Liver (tissue), 9 donors: ENCODE results near the gene SLC2A5. TPM values are rescaled to one million over a fixed set of nuclear protein-coding genes. Genes with fewer than 3 reads are reported as not detected.

Experiments used
- DNase-seq: peaks from one replicate; pipeline ENCODE4 v3.0.0-alpha.2; 2017; ENCODE audit warnings: low spot score
- H3K27ac ChIP-seq, 2 donors: one replicate each; pipeline ENCODE4 v1.7.0; 2013; ENCODE audit warnings: inconsistent platforms in 2 of 2, low read length in 2 of 2, control low read depth in 1 of 2, low read depth in 1 of 2, mild to moderate bottlenecking in 1 of 2
- H3K27me3 ChIP-seq, 4 donors: one replicate each; pipeline versions ENCODE4 v1.6.1 to v1.7.0; 2013; ENCODE audit warnings: low read length in 3 of 4, inconsistent platforms in 1 of 4, mild to moderate bottlenecking in 1 of 4, moderate library complexity in 1 of 4; ENCODE audit not compliant: control insufficient read depth in 4 of 4, insufficient read depth in 4 of 4
- H3K36me3 ChIP-seq, 4 donors: one replicate each; pipeline versions ENCODE4 v1.6.1 to v1.7.0; 2013; ENCODE audit warnings: low read length in 3 of 4, mild to moderate bottlenecking in 3 of 4, low read depth in 1 of 4, moderate library complexity in 1 of 4; ENCODE audit not compliant: control insufficient read depth in 4 of 4, insufficient read depth in 3 of 4
- H3K4me1 ChIP-seq, 4 donors: one replicate each; pipeline versions ENCODE4 v1.6.1 to v1.7.0; 2013; ENCODE audit warnings: low read length in 3 of 4, mild to moderate bottlenecking in 3 of 4, moderate library complexity in 1 of 4; ENCODE audit not compliant: control insufficient read depth in 4 of 4, insufficient read depth in 4 of 4
- H3K4me3 ChIP-seq, 3 donors: one replicate each; pipeline versions ENCODE4 v1.6.1 to v1.7.0; 2013; ENCODE audit warnings: low read length in 3 of 3, control low read depth in 1 of 3, low read depth in 1 of 3, mild to moderate bottlenecking in 1 of 3
- H3K9ac ChIP-seq, 2 donors: one replicate each; pipeline ENCODE4 v1.7.0; 2013; ENCODE audit warnings: low read length in 2 of 2, mild to moderate bottlenecking in 2 of 2, moderate library complexity in 2 of 2, control low read depth in 1 of 2, low read depth in 1 of 2
- H3K9me3 ChIP-seq, 4 donors: one replicate each; pipeline versions ENCODE4 v1.6.1 to v1.7.0; 2013; ENCODE audit warnings: low read length in 3 of 4; ENCODE audit not compliant: control insufficient read depth in 4 of 4
- EGR1 ChIP-seq, 2 donors: IDR thresholded peaks; 2 replicates each; pipeline ENCODE4 v1.6.1; 2016 to 2018; ENCODE audit warnings: antibody characterized with exemption in 2 of 2, low read depth in 2 of 2
- FOXA1 ChIP-seq: IDR thresholded peaks from 2 replicates; pipeline ENCODE4 v1.6.1; 2016; ENCODE audit warnings: antibody characterized with exemption
- FOXA2 ChIP-seq: IDR thresholded peaks from 2 replicates; pipeline ENCODE4 v1.6.1; 2016; ENCODE audit warnings: antibody characterized with exemption
- GABPA ChIP-seq, 2 donors: IDR thresholded peaks in 1 of 2; conservative IDR thresholded peaks in 1 of 2; 2 replicates each; pipeline ENCODE4 v1.6.1; 2016; ENCODE audit warnings: antibody characterized with exemption in 2 of 2, mild to moderate bottlenecking in 1 of 2, moderate library complexity in 1 of 2
- HNF4A ChIP-seq, 2 donors: conservative IDR thresholded peaks; 2 replicates each; pipeline ENCODE4 v1.6.1; 2016; ENCODE audit warnings: antibody characterized with exemption in 2 of 2, mild to moderate bottlenecking in 2 of 2
- HNF4G ChIP-seq: IDR thresholded peaks from 2 replicates; pipeline ENCODE4 v1.6.1; 2016; ENCODE audit warnings: antibody characterized with exemption
- JUND ChIP-seq, 2 donors: IDR thresholded peaks; 2 replicates each; pipeline ENCODE4 v1.6.1; 2016; ENCODE audit warnings: antibody characterized with exemption in 2 of 2
- NR2F2 ChIP-seq: IDR thresholded peaks from 2 replicates; pipeline ENCODE4 v1.6.1; 2016; ENCODE audit warnings: antibody characterized with exemption
- RAD21 ChIP-seq, 2 donors: IDR thresholded peaks; 2 replicates each; pipeline ENCODE4 v1.6.1; 2016; ENCODE audit warnings: antibody characterized with exemption in 2 of 2, mild to moderate bottlenecking in 2 of 2
- RXRA ChIP-seq, 2 donors: IDR thresholded peaks; 2 replicates each; pipeline ENCODE4 v1.6.1; 2017 to 2018; ENCODE audit warnings: antibody characterized with exemption in 2 of 2, mild to moderate bottlenecking in 1 of 2
- SP1 ChIP-seq: IDR thresholded peaks from 2 replicates; pipeline ENCODE4 v1.6.1; 2018; ENCODE audit warnings: antibody characterized with exemption, mild to moderate bottlenecking
- TAF1 ChIP-seq: conservative IDR thresholded peaks from 2 replicates; pipeline ENCODE4 v1.6.1; 2016; ENCODE audit warnings: antibody characterized with exemption, mild to moderate bottlenecking
- YY1 ChIP-seq: IDR thresholded peaks from 2 replicates; pipeline ENCODE4 v1.6.1; 2016; ENCODE audit warnings: antibody characterized with exemption, mild to moderate bottlenecking
- WGBS: extraction: QIAGEN DNeasy Blood & Tissue Kit; methylation state at CpG from one replicate; pipeline ENCODE4 v1.1.7; 2013; 5-methylcytosine and 5-hydroxymethylcytosine counted together
- polyA plus RNA-seq, 2 donors: library from polyadenylated mRNA; stranded (reverse) in 1 of 2; unstranded in 1 of 2; fragments of 200-250 nt in 1 of 2; fragments of >200 nt in 1 of 2; fragmentation: Nextera tagmentation in 1 of 2; extraction: Ambion mirVana in 1 of 2; gene quantifications; one replicate each; pipeline versions ENCODE4 v1.2.1 to v1.2.3, GENCODE V29; 2013 to 2015
- total RNA-seq, 2 donors: library from RNA; depleted of rRNA; stranded (reverse); fragments of >200 nt; gene quantifications; one replicate each; pipeline ENCODE4 v1.2.3, GENCODE V29; 2014
- TF ChIP-seq, protein P1 (sequence below): IDR thresholded peaks from 2 replicates; pipeline ENCODE4 v1.6.1; 2016; ENCODE audit warnings: antibody characterized with exemption
- TF ChIP-seq, protein P2 (sequence below): IDR thresholded peaks from 2 replicates; pipeline ENCODE4 v1.6.1; 2016; ENCODE audit warnings: antibody characterized with exemption
- TF ChIP-seq, protein P3 (sequence below): IDR thresholded peaks from 2 replicates; pipeline ENCODE4 v1.6.1; 2016; ENCODE audit warnings: antibody characterized with exemption, mild to moderate bottlenecking
- TF ChIP-seq, protein P4 (sequence below): IDR thresholded peaks from 2 replicates; pipeline ENCODE4 v1.6.1; 2016; ENCODE audit warnings: antibody characterized with exemption
- TF ChIP-seq, protein P5 (sequence below): fragments of 150-350 bp; IDR thresholded peaks from 2 replicates; pipeline ENCODE4 v1.5.1; 2017; ENCODE audit warnings: improper control_type of control experiment, low read depth, low read length; ENCODE audit not compliant: missing input control
- donor health status: healthy.
- donor health status: healthy.
- donor health status: healthy.
- donor health status: healthy.
- donor health status: healthy.

Gene SLC2A5
- total and polyA plus RNA-seq, 4 donors, result 0.07 to 1.6 (median 0.13) TPM

DNA sequence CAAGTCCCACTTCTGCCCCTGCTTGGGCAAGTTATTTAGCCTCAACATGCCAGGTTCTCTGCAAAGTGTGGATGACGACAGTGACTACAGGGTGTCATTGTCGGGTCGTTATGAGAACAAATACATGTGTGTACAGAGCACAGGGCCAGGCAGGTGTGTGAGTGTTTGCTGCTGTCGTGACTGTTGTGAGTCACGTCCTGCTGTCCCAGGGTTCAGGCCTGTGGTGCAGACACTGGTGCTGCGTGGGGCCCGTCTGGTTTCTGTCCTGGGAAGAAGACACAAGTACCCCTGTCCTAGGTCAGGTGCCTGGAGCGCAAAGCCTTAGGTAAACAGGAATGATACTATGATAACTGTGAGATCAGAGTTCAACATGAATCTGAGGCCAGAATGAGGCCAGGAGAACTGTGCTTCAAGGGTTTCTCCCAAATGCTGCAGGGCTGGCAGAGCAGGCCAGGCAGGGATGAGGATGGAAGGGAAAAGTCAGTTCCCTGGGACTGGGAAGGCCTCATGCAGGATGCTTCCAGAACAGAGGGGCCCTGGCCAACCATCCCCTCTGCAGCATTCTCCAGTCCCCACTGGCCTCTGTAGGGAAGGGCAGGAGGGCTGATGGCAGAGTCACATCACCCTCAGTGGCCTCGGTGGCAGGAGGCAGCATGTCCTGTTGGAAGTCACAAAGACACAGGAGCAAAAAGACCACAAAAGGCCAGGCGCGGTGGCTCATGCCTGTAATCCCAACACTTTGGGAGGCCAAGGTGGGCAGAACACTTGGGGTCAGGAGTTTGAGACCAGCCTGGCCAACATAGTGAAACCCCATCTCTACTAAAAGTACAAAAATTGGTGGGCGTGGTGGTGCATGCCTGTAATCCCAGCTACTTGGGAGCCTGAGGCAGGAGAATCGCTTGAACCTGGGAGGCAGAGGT, 43.8 kb upstream of the SLC2A5 start:
- peaks cover 9 to 16% (median 12%) of the 10 kb centered on the region in 4 donors for H3K4me1 ChIP-seq
- TF ChIP-seq RAD21 (IDR thresholded peaks at IDR 0.05) (no peak), FOXA1 (peak; percentile 95), YY1 (peak; percentile 37), SP1 (peak; percentile 78), HNF4A (conservative IDR thresholded peaks at IDR 0.05) (peak; percentile 71 to 79), EGR1 (IDR thresholded peaks at IDR 0.05; ENCODE audit: low read depth in 2 of 2) (no peak), TAF1 (no peak), HNF4G (peak; percentile 19), RXRA (IDR thresholded peaks at IDR 0.05) (peak; percentile 63 to 84), FOXA2 (peak; percentile 91), NR2F2 (no peak), JUND (IDR thresholded peaks at IDR 0.05) (peak in 1 of 2 donors; percentile 71), GABPA (IDR thresholded peaks at IDR 0.05 in 1 of 2, conservative IDR thresholded peaks at IDR 0.05 in 1 of 2) (no peak)
- TF ChIP-seq, protein P1, sequence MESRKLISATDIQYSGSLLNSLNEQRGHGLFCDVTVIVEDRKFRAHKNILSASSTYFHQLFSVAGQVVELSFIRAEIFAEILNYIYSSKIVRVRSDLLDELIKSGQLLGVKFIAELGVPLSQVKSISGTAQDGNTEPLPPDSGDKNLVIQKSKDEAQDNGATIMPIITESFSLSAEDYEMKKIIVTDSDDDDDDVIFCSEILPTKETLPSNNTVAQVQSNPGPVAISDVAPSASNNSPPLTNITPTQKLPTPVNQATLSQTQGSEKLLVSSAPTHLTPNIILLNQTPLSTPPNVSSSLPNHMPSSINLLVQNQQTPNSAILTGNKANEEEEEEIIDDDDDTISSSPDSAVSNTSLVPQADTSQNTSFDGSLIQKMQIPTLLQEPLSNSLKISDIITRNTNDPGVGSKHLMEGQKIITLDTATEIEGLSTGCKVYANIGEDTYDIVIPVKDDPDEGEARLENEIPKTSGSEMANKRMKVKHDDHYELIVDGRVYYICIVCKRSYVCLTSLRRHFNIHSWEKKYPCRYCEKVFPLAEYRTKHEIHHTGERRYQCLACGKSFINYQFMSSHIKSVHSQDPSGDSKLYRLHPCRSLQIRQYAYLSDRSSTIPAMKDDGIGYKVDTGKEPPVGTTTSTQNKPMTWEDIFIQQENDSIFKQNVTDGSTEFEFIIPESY, result no peak
- TF ChIP-seq, protein P2, sequence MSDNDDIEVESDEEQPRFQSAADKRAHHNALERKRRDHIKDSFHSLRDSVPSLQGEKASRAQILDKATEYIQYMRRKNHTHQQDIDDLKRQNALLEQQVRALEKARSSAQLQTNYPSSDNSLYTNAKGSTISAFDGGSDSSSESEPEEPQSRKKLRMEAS, result no peak
- TF ChIP-seq, protein P3, sequence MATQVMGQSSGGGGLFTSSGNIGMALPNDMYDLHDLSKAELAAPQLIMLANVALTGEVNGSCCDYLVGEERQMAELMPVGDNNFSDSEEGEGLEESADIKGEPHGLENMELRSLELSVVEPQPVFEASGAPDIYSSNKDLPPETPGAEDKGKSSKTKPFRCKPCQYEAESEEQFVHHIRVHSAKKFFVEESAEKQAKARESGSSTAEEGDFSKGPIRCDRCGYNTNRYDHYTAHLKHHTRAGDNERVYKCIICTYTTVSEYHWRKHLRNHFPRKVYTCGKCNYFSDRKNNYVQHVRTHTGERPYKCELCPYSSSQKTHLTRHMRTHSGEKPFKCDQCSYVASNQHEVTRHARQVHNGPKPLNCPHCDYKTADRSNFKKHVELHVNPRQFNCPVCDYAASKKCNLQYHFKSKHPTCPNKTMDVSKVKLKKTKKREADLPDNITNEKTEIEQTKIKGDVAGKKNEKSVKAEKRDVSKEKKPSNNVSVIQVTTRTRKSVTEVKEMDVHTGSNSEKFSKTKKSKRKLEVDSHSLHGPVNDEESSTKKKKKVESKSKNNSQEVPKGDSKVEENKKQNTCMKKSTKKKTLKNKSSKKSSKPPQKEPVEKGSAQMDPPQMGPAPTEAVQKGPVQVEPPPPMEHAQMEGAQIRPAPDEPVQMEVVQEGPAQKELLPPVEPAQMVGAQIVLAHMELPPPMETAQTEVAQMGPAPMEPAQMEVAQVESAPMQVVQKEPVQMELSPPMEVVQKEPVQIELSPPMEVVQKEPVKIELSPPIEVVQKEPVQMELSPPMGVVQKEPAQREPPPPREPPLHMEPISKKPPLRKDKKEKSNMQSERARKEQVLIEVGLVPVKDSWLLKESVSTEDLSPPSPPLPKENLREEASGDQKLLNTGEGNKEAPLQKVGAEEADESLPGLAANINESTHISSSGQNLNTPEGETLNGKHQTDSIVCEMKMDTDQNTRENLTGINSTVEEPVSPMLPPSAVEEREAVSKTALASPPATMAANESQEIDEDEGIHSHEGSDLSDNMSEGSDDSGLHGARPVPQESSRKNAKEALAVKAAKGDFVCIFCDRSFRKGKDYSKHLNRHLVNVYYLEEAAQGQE, result peak; percentile 36
- TF ChIP-seq, protein P4, sequence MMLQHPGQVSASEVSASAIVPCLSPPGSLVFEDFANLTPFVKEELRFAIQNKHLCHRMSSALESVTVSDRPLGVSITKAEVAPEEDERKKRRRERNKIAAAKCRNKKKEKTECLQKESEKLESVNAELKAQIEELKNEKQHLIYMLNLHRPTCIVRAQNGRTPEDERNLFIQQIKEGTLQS, result no peak
- TF ChIP-seq, protein P5, sequence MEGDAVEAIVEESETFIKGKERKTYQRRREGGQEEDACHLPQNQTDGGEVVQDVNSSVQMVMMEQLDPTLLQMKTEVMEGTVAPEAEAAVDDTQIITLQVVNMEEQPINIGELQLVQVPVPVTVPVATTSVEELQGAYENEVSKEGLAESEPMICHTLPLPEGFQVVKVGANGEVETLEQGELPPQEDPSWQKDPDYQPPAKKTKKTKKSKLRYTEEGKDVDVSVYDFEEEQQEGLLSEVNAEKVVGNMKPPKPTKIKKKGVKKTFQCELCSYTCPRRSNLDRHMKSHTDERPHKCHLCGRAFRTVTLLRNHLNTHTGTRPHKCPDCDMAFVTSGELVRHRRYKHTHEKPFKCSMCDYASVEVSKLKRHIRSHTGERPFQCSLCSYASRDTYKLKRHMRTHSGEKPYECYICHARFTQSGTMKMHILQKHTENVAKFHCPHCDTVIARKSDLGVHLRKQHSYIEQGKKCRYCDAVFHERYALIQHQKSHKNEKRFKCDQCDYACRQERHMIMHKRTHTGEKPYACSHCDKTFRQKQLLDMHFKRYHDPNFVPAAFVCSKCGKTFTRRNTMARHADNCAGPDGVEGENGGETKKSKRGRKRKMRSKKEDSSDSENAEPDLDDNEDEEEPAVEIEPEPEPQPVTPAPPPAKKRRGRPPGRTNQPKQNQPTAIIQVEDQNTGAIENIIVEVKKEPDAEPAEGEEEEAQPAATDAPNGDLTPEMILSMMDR, result no peak
- H3K27ac ChIP-seq, result peak overlapping the region; percentile 81 to 93
- H3K9me3 ChIP-seq, result no peaks in the 10 kb centered on the region
- no peaks in the 10 kb centered on the region for H3K27me3 ChIP-seq
- peak; percentile 46 for DNase-seq
- no peak overlapping the region for H3K4me3 ChIP-seq
- WGBS, result 58% methylated on average over 13 of the region's 13 CpGs
- H3K36me3 ChIP-seq, result peaks cover 0 to 3% (median 0%) of the 10 kb centered on the region in 4 donors
- peak overlapping the region in 1 of 2 donors; percentile 22 for H3K9ac ChIP-seq
